Activated CD4-positive, alpha-beta T cell treated with anti-CD3 and anti-CD28 coated beads, Interleukin-2, amount 10 ng/mL, durations not matched to agents 24 days and 14 days (primary cell): ENCODE measurements around the gene EFS. TPM values are rescaled to one million over a fixed set of nuclear protein-coding genes. Genes with fewer than 3 reads are reported as not detected.
"Not testable (repeated sequence)": the region's sequence is repeated elsewhere in the genome, so short reads cannot be mapped to it uniquely, and the experiment has no call there.

Experiments
- DNase-seq: peaks from one replicate; pipeline ENCODE4 v3.0.0; 2022
- H3K27ac Mint-ChIP-seq: one replicate; pipeline ENCODE4 v1.8.0; 2022; ENCODE audit warnings: mild to moderate bottlenecking, mixed read lengths
- H3K27me3 Mint-ChIP-seq: one replicate; pipeline ENCODE4 v1.8.0; 2022; ENCODE audit warnings: mixed read lengths
- H3K36me3 Mint-ChIP-seq: one replicate; pipeline ENCODE4 v1.8.0; 2022; ENCODE audit warnings: low read depth, mild to moderate bottlenecking, mixed read lengths
- H3K4me1 Mint-ChIP-seq: one replicate; pipeline ENCODE4 v1.8.0; 2021; ENCODE audit warnings: mixed read lengths
- H3K4me3 Mint-ChIP-seq: one replicate; pipeline ENCODE4 v1.8.0; 2022; ENCODE audit warnings: mild to moderate bottlenecking, moderate library complexity, mixed read lengths
- H3K9me3 Mint-ChIP-seq: one replicate; pipeline ENCODE4 v1.8.0; 2021; ENCODE audit warnings: mixed read lengths
- intact Hi-C: fragments of 100-400 bp; cut with micrococcal nuclease; formaldehyde crosslinking; loops from one replicate; pipeline ENCODE4 v1.15.1; 2023
- total RNA-seq: library from RNA; stranded (reverse); gene quantifications from 2 replicates; pipeline ENCODE4 v1.2.3, GENCODE V29; 2022

The EFS gene
- total RNA-seq, 1 donor from 2014 or later = not detected

- DNase-seq = no peak
- Mint-ChIP-seq H3K36me3 (no peaks in the 10 kb centered on the region), H3K27me3 (peaks cover 4% of the 10 kb centered on the region), H3K9me3 (no peaks in the 10 kb centered on the region), H3K4me1 (no peaks in the 10 kb centered on the region), H3K27ac (no peak overlapping the region), H3K4me3 (no peak overlapping the region)
- intact Hi-C loops = no loop called here
Measured at GRCh38 chr14:23388996-23389395, 24.0 kb upstream of the EFS start.

- Mint-ChIP-seq H3K36me3 (no peaks in the 10 kb centered on the region), H3K9me3 (no peaks in the 10 kb centered on the region), H3K27me3 (peaks cover 3% of the 10 kb centered on the region), H3K4me1 (no peaks in the 10 kb centered on the region), H3K27ac (no peak overlapping the region), H3K4me3 (no peak overlapping the region)
- intact Hi-C loops = no loop called here
- no peak for DNase-seq
Measured at GRCh38 chr14:23387916-23388882, 23.2 kb upstream of the EFS start.

- H3K36me3 Mint-ChIP-seq = no peaks in the 10 kb centered on the region
- no peaks in the 10 kb centered on the region for H3K4me1 Mint-ChIP-seq
- DNase-seq = no peak
- no peak overlapping the region for H3K27ac Mint-ChIP-seq
- H3K27me3 Mint-ChIP-seq = peaks cover 3% of the 10 kb centered on the region
- intact Hi-C loops = no loop called here
- H3K9me3 Mint-ChIP-seq = no peaks in the 10 kb centered on the region
- H3K4me3 Mint-ChIP-seq = no peak overlapping the region
Measured at GRCh38 chr14:23386999-23387398, 22.0 kb upstream of the EFS start.

- H3K4me3 Mint-ChIP-seq, DNase-seq, H3K27ac Mint-ChIP-seq, H3K36me3 Mint-ChIP-seq, H3K27me3 Mint-ChIP-seq, H3K4me1 Mint-ChIP-seq, H3K9me3 Mint-ChIP-seq, intact Hi-C loops: not testable (repeated sequence)
Measured at GRCh38 chr14:23386266-23386657, 21.3 kb upstream of the EFS start.

- no peak overlapping the region for H3K4me3 Mint-ChIP-seq
- intact Hi-C loops = no loop called here
Measured at GRCh38 chr14:23385642-23386265, 20.8 kb upstream of the EFS start.

GRCh38 chr14:23385244-23385641 is 20.3 kb upstream of the EFS start:
- no peak overlapping the region for H3K4me3 Mint-ChIP-seq
- no peak overlapping the region for H3K27ac Mint-ChIP-seq
- H3K9me3 Mint-ChIP-seq = no peaks in the 10 kb centered on the region
- peaks cover 8% of the 10 kb centered on the region for H3K27me3 Mint-ChIP-seq
- H3K4me1 Mint-ChIP-seq = no peaks in the 10 kb centered on the region
- no peak for DNase-seq
- H3K36me3 Mint-ChIP-seq = no peaks in the 10 kb centered on the region
- intact Hi-C loops = no loop called here

More at GRCh38 chr14:23385642-23386265, 20.8 kb upstream of the EFS start:
- Mint-ChIP-seq H3K27me3 (peaks cover 8% of the 10 kb centered on the region), H3K9me3 (no peaks in the 10 kb centered on the region), H3K27ac (no peak overlapping the region), H3K4me1 (no peaks in the 10 kb centered on the region), H3K36me3 (no peaks in the 10 kb centered on the region)
- no peak for DNase-seq

GRCh38 chr14:23384364-23385080 is 19.6 kb upstream of the EFS start:
- intact Hi-C loops = no loop called here
- peaks cover 8% of the 10 kb centered on the region for H3K27me3 Mint-ChIP-seq
- H3K27ac Mint-ChIP-seq = no peak overlapping the region

GRCh38 chr14:23382731-23383440 is 17.9 kb upstream of the EFS start:
- H3K4me1 Mint-ChIP-seq = no peaks in the 10 kb centered on the region
- intact Hi-C loops = no loop called here
- H3K27me3 Mint-ChIP-seq = peaks cover 10% of the 10 kb centered on the region
- no peak for DNase-seq
- H3K27ac Mint-ChIP-seq = no peak overlapping the region
- H3K4me3 Mint-ChIP-seq = no peak overlapping the region
- no peaks in the 10 kb centered on the region for H3K9me3 Mint-ChIP-seq
- no peaks in the 10 kb centered on the region for H3K36me3 Mint-ChIP-seq

More at GRCh38 chr14:23384364-23385080, 19.6 kb upstream of the EFS start:
- no peak for DNase-seq
- Mint-ChIP-seq H3K36me3 (no peaks in the 10 kb centered on the region), H3K4me1 (no peaks in the 10 kb centered on the region), H3K9me3 (no peaks in the 10 kb centered on the region), H3K4me3 (no peak overlapping the region)

- H3K27me3 Mint-ChIP-seq = peaks cover 10% of the 10 kb centered on the region
- H3K27ac Mint-ChIP-seq = no peak overlapping the region
- intact Hi-C loops = no loop called here
- H3K36me3 Mint-ChIP-seq = no peaks in the 10 kb centered on the region
- no peak for DNase-seq
- no peaks in the 10 kb centered on the region for H3K9me3 Mint-ChIP-seq
- H3K4me3 Mint-ChIP-seq = no peak overlapping the region
- H3K4me1 Mint-ChIP-seq = no peaks in the 10 kb centered on the region
Measured at GRCh38 chr14:23382276-23382675, 17.3 kb upstream of the EFS start.

- peaks cover 10% of the 10 kb centered on the region for H3K27me3 Mint-ChIP-seq
- intact Hi-C loops = loop anchor here (2.0 kb wide), 1 partner anchor 117 kb away; no protein-coding TSS in a partner anchor
- no peaks in the 10 kb centered on the region for H3K4me1 Mint-ChIP-seq
- no peaks in the 10 kb centered on the region for H3K9me3 Mint-ChIP-seq
- H3K36me3 Mint-ChIP-seq = no peaks in the 10 kb centered on the region
- no peak overlapping the region for H3K27ac Mint-ChIP-seq
- no peak for DNase-seq
- no peak overlapping the region for H3K4me3 Mint-ChIP-seq
Measured at GRCh38 chr14:23381871-23382270, 16.9 kb upstream of the EFS start.

GRCh38 chr14:23380976-23381375 is 16.0 kb upstream of the EFS start:
- no peak for DNase-seq
- Mint-ChIP-seq H3K36me3 (no peaks in the 10 kb centered on the region), H3K27me3 (peaks cover 10% of the 10 kb centered on the region), H3K4me3 (no peak overlapping the region), H3K9me3 (no peaks in the 10 kb centered on the region), H3K4me1 (no peaks in the 10 kb centered on the region), H3K27ac (no peak overlapping the region)
- intact Hi-C loops = loop anchor here (1.0 to 2.0 kb wide), 3 partner anchors 53 to 261 kb away; no protein-coding TSS in a partner anchor

- H3K27me3 Mint-ChIP-seq = peaks cover 10% of the 10 kb centered on the region
- intact Hi-C loops = loop anchor here (1.0 to 2.0 kb wide), 3 partner anchors 52 to 260 kb away; no protein-coding TSS in a partner anchor
- DNase-seq = no peak
- no peak overlapping the region for H3K27ac Mint-ChIP-seq
- no peak overlapping the region for H3K4me3 Mint-ChIP-seq
- no peaks in the 10 kb centered on the region for H3K36me3 Mint-ChIP-seq
- H3K9me3 Mint-ChIP-seq = no peaks in the 10 kb centered on the region
- H3K4me1 Mint-ChIP-seq = no peaks in the 10 kb centered on the region
Measured at GRCh38 chr14:23380197-23380914, 15.4 kb upstream of the EFS start.
